GM19455 (cell line): ENCODE measurements around the gene MAP3K14.

Experiments
- ATAC-seq: cut with Tn5 transposase; IDR thresholded peaks from one replicate; pipeline ENCODE4 v1.9.1; 2021; ENCODE audit not compliant: unreplicated experiment

MAP3K14 gene

DNA sequence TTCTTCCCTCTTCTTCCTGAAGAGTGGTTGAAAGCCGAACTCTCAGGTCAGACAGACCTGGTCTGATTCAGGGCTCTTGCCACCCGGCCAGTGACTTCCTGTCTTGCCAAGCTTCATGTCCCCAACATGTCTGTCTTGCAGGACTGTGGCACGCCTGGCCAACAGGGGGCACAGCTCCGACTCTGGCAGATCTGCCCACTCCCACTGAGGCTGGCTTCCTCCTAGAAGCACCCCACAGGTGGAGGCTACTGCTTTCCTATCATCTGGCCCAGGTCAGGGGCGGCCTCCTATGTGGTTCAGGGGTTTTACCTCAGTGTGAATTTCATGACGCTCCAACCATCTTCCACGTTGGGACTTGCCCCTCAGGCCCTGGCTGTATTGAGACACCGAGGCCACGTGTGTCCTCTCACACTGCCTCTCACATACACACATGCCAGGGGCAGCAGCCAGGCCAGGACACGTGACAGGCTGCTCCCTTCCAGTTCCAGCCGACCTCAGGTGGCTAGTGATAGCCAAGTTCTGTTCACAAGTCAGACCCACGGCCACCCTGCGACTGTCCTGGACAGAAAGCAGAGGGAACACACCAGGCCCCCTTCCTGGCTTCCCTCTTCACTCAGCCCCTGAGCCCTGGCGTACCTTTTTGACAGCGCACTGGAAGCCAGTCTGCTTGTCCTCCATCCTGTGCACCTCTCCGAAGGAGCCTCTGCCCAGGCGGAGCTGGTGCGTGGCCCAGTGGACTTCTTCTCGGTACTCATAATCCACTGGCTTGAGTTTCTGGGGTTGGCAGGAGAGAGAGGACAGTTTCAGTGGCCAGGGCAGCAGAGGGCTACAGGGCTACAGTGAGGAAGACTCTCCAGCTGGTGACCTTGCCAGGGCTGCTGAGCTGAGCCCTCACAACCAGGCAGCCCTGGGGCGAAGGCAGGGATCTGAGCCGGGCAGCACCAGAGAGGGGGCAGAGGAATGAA lies 32.4 kb downstream of the MAP3K14 start:
- no peak for ATAC-seq

DNA sequence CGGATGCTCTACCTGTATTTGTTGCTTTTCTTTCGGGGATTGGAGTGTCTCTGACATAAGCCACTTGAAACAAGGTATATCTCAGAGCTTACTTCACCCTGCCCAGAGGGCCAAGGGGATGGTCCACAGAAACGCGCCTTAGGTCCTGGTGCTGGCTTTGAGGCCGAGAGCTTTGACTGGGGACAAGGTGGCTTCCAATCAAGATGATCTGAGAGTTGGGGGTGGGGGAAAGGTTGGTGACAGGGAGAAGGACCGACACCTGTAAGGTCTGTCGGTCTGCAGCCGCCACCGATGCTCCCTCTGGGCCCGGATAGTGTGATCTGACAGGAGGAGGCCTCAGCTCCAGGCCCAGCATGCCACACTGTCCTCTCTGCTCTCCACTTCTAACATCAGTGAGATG lies 33.1 kb downstream of the MAP3K14 start:
- no peak for ATAC-seq

DNA sequence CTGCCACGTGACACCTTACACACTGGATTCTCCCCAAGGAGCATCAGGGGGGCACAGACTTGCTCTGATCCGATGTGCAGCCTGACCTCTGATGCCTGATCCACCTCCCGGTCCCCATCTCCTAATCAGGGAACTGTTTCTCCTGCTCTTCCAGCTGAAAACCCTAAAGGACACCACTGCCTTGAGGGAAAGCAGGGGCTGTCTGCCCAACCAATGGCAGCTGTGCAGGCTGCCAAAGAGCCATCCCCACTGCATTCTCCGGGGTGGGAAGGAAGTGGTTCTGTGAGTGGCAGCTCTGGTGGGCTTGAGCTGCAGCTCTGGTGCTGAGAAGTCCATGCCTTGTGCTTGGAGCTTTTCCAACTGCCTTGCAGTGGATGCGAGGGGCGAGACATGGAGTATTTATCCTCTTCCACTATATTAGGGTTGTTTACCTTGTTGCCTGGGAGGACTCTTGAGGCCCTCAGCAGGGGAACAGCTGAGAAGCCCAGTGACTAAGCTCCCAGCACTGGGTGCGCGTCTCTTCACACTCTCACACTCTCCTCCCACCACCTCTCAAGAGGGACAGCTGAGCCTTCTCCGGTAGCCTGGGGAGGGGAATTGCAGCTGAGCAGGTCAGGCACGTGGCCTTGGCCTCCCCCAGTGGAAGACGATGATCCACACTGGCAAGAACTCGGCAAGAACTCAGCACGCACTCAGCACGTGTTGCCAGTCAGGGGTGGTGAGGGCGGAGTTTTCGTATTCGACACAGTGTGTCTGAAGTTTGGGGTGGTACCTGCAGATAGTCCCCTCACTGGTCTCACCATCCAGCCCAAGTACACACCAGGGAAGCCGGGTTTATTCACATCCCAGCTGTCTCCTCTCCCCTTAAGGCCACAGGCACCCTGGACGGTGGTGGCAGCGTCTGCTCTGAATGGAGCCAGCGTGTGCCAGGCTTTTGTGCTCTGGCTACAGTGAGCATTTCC lies 33.9 kb downstream of the MAP3K14 start:
- ATAC-seq = no peak

DNA sequence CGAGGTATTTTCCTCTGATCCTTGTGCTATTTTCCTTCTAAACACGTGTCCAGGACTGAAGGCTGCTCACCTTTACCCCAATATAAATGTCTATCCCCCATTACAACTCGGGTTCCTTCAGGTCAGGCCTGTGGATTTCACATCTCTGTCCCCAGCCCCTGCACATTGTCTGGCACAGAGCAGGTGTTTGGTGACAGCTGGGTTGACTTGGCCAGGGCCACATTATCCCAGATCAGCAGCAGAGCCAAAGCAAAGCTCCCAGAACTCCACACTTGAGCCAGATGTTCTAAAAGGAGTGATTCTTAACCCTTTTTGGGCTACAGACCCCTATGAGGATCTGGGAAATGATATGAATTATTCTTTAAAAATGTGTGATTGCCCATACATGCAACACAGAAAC lies 36.9 kb downstream of the MAP3K14 start:
- ATAC-seq = no peak

DNA sequence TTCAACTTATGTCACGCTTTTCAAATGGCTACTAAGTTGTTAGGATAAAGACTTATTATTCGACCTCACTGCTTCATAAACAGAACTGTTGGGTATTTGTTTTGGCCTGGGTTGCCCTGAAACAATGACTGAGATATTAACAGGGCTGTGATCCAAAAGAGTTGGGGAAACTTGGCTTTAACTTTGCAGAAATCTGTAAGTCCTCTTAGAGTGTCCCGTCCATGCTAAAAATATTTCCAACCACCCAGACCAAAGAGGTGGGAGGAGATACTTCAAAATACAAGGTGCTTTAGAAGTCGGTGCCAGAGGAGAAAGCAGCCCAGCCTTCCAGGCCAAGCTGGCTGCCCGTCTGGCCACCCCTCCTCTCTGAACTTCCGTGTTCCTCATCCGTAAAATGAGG lies 38.8 kb downstream of the MAP3K14 start:
- no peak for ATAC-seq

DNA sequence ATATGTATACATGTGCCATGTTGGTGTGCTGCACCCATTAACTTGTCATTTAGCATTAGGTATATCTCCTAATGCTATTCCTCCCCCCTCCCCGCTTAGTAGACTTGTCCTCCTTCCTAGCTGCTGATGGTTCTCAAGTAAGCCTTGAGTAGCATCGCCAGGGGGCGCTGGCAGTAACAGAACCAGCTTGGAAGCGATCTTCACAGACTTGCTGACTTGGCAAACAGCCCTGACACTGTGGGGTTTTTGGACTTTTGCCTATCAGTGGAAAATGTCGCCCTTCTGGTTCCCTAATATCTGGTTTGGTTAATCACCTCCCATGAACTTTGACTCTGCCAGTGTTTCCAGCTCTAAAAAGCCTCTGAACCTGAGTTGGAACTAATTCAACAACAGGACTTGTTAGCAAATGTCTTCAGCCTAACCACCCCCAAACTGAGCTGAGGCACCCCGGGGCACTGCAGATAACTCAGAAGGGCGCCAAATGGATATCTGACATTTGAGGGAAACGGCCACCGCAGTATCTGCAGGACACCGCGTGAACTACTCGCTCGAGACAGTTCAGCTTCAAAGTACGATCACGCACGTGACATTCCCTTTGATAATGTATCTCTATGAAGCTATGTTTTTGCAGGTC lies 39.5 kb downstream of the MAP3K14 start:
- no peak for ATAC-seq

DNA sequence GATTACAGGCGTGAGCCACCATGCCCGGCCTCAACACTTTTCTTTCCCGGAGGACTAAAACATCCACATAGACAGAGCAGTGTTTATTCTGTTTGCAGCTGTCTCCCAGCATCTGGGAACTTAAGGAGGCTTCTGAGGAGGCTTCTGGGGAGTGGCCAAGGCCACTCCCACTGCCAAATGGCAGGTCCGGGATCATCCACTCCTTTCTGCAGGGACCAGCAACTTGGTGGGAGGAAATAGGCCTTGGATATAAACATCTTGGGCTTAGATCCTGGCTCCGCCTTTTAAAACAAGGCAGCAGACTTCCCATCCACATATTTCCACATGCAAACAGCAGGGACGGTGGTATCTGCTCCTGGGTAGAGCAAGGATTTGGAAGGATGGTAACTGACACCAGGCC lies 40.8 kb downstream of the MAP3K14 start:
- ATAC-seq = no peak

DNA sequence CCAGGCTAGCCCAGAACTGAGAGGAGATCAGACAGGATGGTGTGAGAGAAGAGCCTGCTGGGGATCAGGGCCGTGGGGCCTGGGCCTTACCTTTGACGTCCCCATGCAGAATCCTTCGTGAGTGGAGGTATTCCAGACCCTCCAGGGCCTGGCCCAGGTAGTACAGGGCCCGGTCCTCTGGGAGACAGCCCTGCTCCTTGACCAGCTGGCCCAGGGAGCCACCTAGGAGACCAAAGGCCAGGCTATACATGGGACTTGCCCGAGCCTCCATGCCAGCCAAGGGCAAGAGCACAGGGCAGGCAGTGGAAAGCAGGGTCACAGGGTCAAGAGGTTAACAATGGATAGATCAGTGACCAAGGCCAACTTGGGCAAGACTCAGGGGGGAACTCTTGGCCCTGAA lies 42.8 kb downstream of the MAP3K14 start:
- ATAC-seq = no peak

DNA sequence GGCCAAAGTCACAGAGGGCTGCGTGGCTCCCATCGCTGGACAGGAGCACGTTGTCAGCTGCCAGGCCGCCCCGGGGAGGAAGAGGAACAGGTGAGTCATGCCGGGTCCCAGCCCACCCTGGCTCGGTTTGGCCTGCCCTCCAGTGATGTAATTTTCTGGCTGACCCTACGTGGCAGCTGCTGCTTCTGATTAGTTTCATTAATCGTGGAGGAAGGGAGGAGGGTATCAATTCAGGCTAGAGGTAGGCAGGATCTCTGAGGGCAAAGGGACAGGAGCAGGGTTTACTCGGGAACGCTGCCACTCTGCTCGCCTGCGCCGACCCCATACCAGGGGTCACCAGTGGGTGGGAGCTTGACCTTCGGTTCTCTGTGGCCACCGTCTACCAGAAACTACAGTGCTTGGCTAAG lies 43.3 kb downstream of the MAP3K14 start:
- no peak for ATAC-seq

DNA sequence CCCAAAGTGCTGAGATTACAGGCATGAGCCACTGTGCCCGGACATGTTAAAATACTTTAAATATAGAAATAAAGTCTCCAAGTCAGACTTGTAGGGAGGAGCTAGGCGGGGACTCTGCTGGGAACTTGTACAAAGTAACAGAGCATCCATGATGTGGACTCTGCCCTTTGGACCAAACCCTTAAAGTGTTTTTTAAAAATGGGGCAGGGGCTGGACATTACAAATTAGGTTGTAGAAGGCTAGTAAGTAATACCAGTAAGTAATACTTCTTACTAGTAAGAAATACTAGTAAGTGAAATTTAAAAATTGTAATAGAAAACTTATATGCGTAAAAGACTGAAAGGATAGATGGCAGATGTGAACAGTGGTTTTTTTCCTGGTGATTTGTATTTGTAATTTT lies 45.2 kb downstream of the MAP3K14 start:
- ATAC-seq = no peak

DNA sequence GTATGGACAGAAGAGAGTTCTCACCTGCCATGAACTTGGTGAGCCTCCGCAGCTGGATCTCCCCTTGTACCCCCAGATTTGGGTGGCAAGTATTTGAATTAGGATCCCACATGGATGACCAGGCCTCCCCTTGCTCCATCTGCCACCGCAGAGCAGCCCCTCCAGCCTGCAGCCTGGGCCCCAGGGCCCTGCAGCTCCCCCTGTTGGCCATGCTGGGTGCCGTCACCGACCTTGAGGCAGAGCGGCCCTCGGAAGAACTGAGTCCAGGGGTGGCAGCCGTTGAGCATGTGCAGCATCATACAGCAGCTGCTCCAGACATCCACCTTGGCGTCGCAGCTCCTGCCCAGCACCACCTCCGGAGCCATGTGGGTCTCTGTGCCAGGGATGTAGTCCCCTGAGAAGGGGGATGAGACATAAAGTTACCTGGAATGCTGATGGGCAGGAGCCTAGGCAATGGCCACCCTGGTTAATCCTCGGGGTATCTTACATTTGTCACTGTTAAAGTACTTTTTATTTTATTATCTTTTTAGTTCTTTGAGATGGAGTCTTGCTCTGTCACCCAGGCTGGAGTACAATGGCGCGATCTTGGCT lies 45.9 kb downstream of the MAP3K14 start:
- no peak for ATAC-seq

DNA sequence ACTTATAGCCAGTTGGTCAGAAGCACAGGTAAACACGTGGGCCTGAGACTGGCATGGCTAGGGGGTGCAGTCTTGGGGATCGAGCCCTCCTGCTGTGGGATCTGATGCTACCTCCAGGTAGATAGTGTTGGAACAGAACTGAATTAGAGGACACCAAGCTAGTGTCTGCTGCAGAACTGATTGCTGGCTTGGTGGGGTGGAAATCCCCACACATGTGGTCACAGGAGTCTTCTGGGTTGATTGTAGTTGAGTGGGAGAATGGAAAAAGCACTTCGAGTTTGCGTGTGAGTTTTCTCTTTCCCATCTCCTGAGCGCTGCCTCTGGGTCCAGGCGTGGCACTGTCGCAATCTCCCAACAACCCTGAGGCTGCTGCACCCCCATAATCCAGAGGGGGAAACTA lies 46.9 kb downstream of the MAP3K14 start:
- ATAC-seq = no peak

DNA sequence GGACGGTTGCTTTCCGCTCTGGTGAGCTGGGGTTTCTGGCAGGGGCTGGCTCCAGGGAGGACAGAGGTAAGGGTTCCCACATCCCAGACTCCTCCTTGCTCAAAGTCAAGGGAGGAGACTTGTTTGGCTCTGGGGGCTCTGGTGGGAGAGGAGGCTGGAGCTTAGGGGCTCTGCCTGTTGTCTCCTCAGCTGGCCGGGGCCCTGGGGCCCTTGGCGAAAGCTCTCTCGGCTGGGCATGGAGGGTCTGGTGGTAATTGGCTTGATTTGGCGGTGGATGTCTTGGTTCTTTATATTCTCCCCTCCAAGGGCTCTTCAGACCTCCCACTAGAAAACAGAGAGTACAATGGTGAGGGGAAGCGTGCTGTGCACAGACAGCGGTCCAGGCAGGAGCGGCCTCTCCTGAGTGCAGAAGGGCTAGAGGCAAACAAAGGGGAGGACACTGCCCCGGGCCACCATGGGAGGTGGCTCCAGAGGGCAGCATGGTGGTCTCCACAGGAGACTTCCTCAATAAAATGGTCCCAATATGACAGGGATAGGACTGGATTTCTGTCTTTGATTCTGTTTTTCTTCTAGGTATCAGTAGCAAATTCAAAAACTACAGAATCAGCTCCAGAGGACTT lies 49.3 kb downstream of the MAP3K14 start:
- no peak for ATAC-seq

DNA sequence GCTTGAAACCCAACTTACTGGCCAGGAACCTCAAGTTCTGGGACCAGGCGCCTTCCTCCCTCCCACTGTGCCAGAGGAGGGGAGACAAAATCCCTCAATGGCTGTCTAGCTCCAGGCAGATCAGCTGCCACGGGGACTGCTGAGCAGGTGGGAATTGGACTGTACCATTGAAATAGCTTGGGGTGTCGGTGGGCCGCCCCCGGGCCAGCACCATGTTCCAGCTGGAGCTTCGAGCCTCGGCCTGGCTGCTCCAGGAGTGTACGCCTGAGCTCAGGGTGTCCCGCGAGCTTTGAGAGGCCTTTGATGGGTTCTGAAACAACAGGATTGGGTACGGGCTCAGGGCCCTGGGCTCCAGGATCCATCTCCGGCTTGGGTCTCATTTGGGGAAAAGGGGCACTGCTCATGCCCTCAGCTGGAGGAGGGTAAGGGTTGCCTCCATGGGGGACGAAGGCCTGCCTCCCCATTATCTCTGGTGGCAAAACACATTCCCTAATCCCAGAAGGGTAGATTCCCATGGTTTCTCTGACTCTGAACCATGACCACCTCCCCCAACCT lies 50.4 kb downstream of the MAP3K14 start:
- no peak for ATAC-seq

DNA sequence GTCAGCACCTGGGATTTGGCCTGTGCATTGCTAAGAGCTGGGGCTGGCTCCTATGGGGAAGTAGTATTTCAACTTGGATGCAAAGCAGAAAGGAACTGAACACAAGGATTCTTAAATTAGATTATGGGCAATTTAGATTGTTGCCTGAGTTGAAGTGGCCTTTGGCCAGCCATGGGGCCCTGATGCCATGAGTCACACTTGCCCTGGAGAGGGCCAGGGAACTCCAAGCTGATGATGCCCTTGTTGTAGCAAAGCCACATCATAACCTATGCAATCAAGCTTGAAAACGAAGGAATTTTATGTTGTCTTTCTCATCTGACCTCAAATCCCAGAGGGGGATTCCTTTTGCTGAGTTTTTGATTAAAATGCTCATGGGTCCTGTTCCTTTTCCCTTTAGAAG lies 51.0 kb downstream of the MAP3K14 start:
- ATAC-seq = no peak

DNA sequence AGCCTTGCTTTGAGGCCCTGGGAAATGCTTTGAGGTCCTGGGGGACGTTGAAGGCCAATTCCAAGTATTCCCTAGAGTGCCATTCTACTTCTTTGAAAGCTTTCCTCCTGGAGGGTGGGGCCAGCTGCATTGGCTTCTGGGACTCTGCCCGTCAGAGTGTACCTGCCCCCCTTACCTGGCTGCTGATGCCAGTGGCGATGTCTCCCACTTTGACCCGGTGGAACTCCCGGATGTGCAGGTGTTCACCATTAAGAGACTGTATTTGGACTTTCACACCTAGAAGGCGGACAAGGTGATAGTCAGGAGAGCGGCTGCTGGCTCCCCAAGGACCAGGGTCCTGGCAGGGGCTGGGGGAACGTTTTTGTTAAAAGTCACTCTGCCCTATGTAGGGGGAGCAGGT lies 51.8 kb downstream of the MAP3K14 start:
- ATAC-seq = no peak

DNA sequence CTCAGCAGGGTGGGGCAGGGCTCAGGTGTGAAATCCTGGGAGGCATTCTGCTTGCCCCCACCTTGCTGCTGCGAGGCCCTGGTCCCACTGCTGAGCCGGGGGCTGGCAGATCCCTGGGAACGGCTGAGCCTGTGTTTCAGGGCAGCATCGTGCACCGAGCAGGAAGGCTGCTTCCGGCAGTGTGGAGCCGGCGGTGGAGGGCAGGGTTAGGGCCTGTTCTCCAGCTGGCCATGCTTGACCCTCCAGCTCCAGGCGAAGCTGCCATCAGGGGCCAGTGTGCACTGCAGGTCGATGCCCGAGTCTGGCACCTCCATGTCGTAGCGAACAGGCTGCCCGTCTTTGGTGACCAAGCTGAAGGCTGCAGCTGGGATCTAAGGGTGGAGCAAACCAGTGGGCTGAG lies 52.4 kb downstream of the MAP3K14 start:
- no peak for ATAC-seq

DNA sequence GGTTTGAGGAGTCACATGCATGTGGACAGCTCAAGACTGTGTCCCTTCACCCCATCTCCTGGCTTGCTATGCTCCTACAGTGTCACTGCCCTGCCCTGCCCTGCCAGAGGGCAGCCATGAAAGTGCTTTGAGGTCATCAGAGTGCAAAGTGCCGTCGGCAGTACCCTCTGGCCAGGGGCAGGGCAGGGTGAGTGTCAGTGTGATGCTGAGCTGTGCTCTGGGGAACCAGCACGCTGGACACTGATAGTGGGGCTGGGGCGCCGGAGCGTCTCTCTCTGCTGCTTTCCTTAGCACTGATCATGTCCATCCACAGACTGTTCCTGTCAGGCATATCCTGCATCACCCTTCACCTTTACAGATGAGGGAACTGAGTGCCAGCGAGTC lies 53.4 kb downstream of the MAP3K14 start:
- no peak for ATAC-seq

DNA sequence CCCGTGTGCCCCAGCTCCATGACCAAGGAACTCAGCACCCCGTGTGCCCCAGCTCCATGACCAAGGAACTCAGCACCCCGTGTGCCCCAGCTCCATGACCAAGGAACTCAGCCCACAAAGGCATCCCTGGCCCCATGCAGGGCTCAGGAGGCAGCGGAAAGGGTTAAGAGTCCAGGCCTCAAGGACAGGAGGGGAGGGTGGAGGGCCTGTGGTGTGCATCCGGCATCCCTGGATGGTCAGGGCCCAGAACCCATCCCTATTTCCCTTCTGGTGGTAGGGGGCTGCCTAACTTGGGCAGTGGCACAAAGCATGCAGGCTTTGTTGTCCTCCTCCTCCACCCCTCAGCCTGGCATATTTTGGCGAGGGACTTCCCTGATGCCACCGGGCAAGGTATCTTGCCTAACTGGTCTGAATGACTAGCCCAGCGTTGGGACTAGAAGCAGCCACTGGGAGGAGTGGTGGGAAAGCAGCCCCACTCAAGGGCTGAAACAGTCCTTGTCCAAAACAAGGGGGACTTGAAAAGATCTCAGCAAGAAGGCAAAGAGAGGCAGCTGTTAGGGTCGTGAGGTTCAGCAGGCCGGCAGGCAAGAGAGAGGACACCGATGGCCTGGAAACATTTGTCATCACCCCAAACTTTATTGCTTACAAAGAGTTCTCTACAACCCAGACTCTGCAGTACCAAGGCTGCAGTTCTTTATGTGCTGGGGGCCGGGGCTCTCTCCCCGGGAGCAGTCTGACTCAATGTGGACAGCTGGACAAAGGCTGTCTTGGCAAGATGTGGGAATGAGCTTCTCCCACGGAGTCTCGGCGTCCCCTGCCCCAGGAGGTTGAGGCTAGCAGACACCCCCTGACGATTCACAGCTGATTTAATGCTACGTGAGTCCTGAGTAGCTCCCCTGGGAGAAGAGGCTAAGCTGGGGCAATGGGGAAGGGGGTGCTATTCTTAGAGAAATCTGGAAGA lies 54.0 kb downstream of the MAP3K14 start:
- no peak for ATAC-seq
